SK-N-SH treated with all-trans-retinoic acid at 6 μM for 48 hours (cell line): ENCODE results near the gene FOXK1.

Experiments used
- ATAC-seq: fragments of 200-7000 bp; cut with Tn5 transposase; 3 replicates; pipeline ENCODE4 v1.9.1; 2020; ENCODE audit warnings: mild to moderate bottlenecking, moderate library complexity
- ARNTL ChIP-seq: fragments of 450-650 bp; formaldehyde crosslinking; IDR thresholded peaks from 2 replicates; pipeline ENCODE4 v1.5.0; 2020; ENCODE audit warnings: low read depth, mild to moderate bottlenecking, moderate library complexity, borderline replicate concordance
- BACH2 ChIP-seq: fragments of 250-450 bp; sonication (Bioruptor Pico); IDR thresholded peaks from 2 replicates; pipeline ENCODE4 v1.9.0; 2021; ENCODE audit warnings: mild to moderate bottlenecking, borderline replicate concordance
- CSDC2 ChIP-seq: fragments of 250-450 bp; sonication (Bioruptor Pico); IDR thresholded peaks from 2 replicates; pipeline ENCODE4 v1.5.0; 2020; ENCODE audit warnings: mild to moderate bottlenecking, moderate library complexity
- CSRNP3 ChIP-seq: fragments of 250-450 bp; sonication (Bioruptor Pico); IDR thresholded peaks from 2 replicates; pipeline ENCODE4 v1.5.1; 2021; ENCODE audit warnings: mild to moderate bottlenecking, moderate library complexity
- ESRRG ChIP-seq: fragments of 250-450 bp; sonication (Bioruptor Pico); IDR thresholded peaks from 2 replicates; pipeline ENCODE4 v1.6.1; 2021; ENCODE audit warnings: mild to moderate bottlenecking
- GLIS3 ChIP-seq: fragments of 250-450 bp; sonication (Bioruptor Pico); IDR thresholded peaks from 2 replicates; pipeline ENCODE4 v1.5.0; 2020; ENCODE audit warnings: mild to moderate bottlenecking, moderate library complexity
- ISL1 ChIP-seq: fragments of 250-450 bp; sonication (Bioruptor Pico); IDR thresholded peaks from 2 replicates; pipeline ENCODE4 v2.1.2; 2022; ENCODE audit warnings: mild to moderate bottlenecking, moderate library complexity
- OSR1 ChIP-seq: fragments of 250-450 bp; sonication (Bioruptor Pico); IDR thresholded peaks from 2 replicates; pipeline ENCODE4 v1.8.0; 2022; ENCODE audit warnings: moderate library complexity, mild to moderate bottlenecking, inconsistent platforms
- PATZ1 ChIP-seq: fragments of 250-450 bp; sonication (Bioruptor Pico); IDR thresholded peaks from 2 replicates; pipeline ENCODE4 v1.8.0; 2020; ENCODE audit warnings: mild to moderate bottlenecking, moderate library complexity, borderline replicate concordance
- PPARA ChIP-seq: fragments of 250-450 bp; sonication (Bioruptor Pico); IDR thresholded peaks from 2 replicates; pipeline ENCODE4 v1.5.0; 2020; ENCODE audit warnings: mild to moderate bottlenecking, borderline replicate concordance
- SNAI2 ChIP-seq: fragments of 250-450 bp; sonication (Bioruptor Pico); IDR thresholded peaks from 2 replicates; pipeline ENCODE4 v1.5.0; 2020; ENCODE audit warnings: mild to moderate bottlenecking, moderate library complexity
- TCF4 ChIP-seq: fragments of 250-450 bp; sonication (Bioruptor Pico); IDR thresholded peaks from 2 replicates; pipeline ENCODE4 v1.8.0; 2021; ENCODE audit warnings: mild to moderate bottlenecking, moderate library complexity, borderline replicate concordance
- TOX ChIP-seq: fragments of 250-450 bp; sonication (Bioruptor Pico); IDR thresholded peaks from 2 replicates; pipeline ENCODE4 v1.8.0; 2021; ENCODE audit warnings: mild to moderate bottlenecking, moderate library complexity, borderline replicate concordance
- ZC3H10 ChIP-seq: fragments of 250-450 bp; sonication (Bioruptor Pico); IDR thresholded peaks from 2 replicates; pipeline ENCODE4 v1.5.1; 2021; ENCODE audit warnings: mild to moderate bottlenecking, moderate library complexity
- ZFP3 ChIP-seq: fragments of 250-450 bp; sonication (Bioruptor Pico); IDR thresholded peaks from 2 replicates; pipeline ENCODE4 v1.5.0; 2020; ENCODE audit warnings: mild to moderate bottlenecking, moderate library complexity
- ZFP30 ChIP-seq: fragments of 450-650 bp; formaldehyde crosslinking; IDR thresholded peaks from 2 replicates; pipeline ENCODE4 v1.5.0; 2022; ENCODE audit warnings: mild to moderate bottlenecking, moderate library complexity
- ZNF565 ChIP-seq: fragments of 450-650 bp; formaldehyde crosslinking; conservative IDR thresholded peaks from 2 replicates; pipeline ENCODE4 v1.5.0; 2020; ENCODE audit warnings: low read depth, mild to moderate bottlenecking, moderate library complexity
- ZNF70 ChIP-seq: fragments of 450-650 bp; formaldehyde crosslinking; IDR thresholded peaks from 2 replicates; pipeline ENCODE4 v1.5.0; 2020; ENCODE audit warnings: mild to moderate bottlenecking, moderate library complexity
- ZNF8 ChIP-seq: fragments of 450-650 bp; formaldehyde crosslinking; IDR thresholded peaks from 2 replicates; pipeline ENCODE4 v1.5.0; 2020; ENCODE audit warnings: mild to moderate bottlenecking, moderate library complexity
- TF ChIP-seq, protein P1 (sequence below): fragments of 250-450 bp; sonication (Bioruptor Pico); IDR thresholded peaks from 2 replicates; pipeline ENCODE4 v1.8.0; 2021; ENCODE audit warnings: low read depth, mild to moderate bottlenecking, moderate library complexity, borderline replicate concordance
- TF ChIP-seq, protein P2 (sequence below): fragments of 250-450 bp; sonication (Bioruptor Pico); IDR thresholded peaks from 2 replicates; pipeline ENCODE4 v1.5.0; 2020; ENCODE audit warnings: mild to moderate bottlenecking, moderate library complexity
- TF ChIP-seq, protein P3 (sequence below): fragments of 250-450 bp; sonication (Bioruptor Pico); IDR thresholded peaks from 2 replicates; pipeline ENCODE4 v1.5.1; 2020; ENCODE audit warnings: low read depth, mild to moderate bottlenecking, moderate library complexity

The FOXK1 gene

DNA sequence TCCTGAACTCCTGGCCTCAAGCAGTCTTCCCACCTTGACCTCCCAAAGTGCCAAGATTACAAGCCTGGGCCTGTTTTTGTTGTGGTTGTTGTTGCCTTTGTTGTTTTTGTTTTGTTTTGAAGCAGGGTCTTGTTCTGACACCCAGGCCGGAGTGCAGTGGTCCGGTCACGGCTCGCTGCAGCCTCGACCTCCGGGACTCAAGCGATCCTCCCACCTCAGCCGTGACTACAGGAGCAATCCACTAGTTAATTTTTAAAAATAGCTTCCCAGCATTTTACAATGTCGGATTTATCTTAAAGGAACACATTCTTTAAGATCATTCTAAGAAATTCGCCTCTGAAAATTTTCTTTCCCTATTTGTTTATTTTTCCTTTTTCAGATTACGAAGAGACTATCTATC lies 65.7 kb downstream of the FOXK1 start:
- TF ChIP-seq BACH2 (CRISPR knock-in tag) (no peak), TCF4 (no peak), ESRRG (CRISPR knock-in tag) (no peak), PATZ1 (CRISPR knock-in tag) (no peak), CSDC2 (no peak), ZNF8 (CRISPR knock-in tag) (no peak), GLIS3 (CRISPR knock-in tag) (no peak), SNAI2 (CRISPR knock-in tag) (no peak), ZFP30 (CRISPR knock-in tag) (no peak), ZNF70 (no peak), ARNTL (CRISPR knock-in tag) (no peak), ZNF565 (CRISPR knock-in tag) (no peak), OSR1 (CRISPR knock-in tag) (no peak), CSRNP3 (CRISPR knock-in tag) (no peak), ISL1 (CRISPR knock-in tag) (no peak), ZFP3 (no peak), ZC3H10 (CRISPR knock-in tag) (no peak)
- TF ChIP-seq, protein P1, sequence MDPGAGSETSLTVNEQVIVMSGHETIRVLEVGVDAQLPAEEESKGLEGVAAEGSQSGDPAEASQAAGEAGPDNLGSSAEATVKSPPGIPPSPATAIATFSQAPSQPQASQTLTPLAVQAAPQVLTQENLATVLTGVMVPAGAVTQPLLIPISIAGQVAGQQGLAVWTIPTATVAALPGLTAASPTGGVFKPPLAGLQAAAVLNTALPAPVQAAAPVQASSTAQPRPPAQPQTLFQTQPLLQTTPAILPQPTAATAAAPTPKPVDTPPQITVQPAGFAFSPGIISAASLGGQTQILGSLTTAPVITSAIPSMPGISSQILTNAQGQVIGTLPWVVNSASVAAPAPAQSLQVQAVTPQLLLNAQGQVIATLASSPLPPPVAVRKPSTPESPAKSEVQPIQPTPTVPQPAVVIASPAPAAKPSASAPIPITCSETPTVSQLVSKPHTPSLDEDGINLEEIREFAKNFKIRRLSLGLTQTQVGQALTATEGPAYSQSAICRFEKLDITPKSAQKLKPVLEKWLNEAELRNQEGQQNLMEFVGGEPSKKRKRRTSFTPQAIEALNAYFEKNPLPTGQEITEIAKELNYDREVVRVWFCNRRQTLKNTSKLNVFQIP (CRISPR knock-in tag): no peak
- TF ChIP-seq, protein P2, sequence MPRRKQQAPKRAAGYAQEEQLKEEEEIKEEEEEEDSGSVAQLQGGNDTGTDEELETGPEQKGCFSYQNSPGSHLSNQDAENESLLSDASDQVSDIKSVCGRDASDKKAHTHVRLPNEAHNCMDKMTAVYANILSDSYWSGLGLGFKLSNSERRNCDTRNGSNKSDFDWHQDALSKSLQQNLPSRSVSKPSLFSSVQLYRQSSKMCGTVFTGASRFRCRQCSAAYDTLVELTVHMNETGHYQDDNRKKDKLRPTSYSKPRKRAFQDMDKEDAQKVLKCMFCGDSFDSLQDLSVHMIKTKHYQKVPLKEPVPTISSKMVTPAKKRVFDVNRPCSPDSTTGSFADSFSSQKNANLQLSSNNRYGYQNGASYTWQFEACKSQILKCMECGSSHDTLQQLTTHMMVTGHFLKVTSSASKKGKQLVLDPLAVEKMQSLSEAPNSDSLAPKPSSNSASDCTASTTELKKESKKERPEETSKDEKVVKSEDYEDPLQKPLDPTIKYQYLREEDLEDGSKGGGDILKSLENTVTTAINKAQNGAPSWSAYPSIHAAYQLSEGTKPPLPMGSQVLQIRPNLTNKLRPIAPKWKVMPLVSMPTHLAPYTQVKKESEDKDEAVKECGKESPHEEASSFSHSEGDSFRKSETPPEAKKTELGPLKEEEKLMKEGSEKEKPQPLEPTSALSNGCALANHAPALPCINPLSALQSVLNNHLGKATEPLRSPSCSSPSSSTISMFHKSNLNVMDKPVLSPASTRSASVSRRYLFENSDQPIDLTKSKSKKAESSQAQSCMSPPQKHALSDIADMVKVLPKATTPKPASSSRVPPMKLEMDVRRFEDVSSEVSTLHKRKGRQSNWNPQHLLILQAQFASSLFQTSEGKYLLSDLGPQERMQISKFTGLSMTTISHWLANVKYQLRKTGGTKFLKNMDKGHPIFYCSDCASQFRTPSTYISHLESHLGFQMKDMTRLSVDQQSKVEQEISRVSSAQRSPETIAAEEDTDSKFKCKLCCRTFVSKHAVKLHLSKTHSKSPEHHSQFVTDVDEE: no peak
- TF ChIP-seq, protein P3, sequence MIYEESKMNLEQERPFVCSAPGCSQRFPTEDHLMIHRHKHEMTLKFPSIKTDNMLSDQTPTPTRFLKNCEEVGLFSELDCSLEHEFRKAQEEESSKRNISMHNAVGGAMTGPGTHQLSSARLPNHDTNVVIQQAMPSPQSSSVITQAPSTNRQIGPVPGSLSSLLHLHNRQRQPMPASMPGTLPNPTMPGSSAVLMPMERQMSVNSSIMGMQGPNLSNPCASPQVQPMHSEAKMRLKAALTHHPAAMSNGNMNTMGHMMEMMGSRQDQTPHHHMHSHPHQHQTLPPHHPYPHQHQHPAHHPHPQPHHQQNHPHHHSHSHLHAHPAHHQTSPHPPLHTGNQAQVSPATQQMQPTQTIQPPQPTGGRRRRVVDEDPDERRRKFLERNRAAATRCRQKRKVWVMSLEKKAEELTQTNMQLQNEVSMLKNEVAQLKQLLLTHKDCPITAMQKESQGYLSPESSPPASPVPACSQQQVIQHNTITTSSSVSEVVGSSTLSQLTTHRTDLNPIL: no peak
- ATAC-seq: no peak

- ATAC-seq: no peak
- no peak for TF ChIP-seq TCF4
- TF ChIP-seq, all 23 proteins: peak for 0
Measured at GRCh38 chr7:4748231-4748681, 66.2 kb downstream of the FOXK1 start.

- TF ChIP-seq TOX (CRISPR knock-in tag) (no peak), OSR1 (CRISPR knock-in tag) (no peak), TCF4 (no peak), CSDC2 (no peak), ZC3H10 (CRISPR knock-in tag) (no peak), ZNF70 (no peak), SNAI2 (CRISPR knock-in tag) (no peak), ZNF8 (CRISPR knock-in tag) (no peak)
- ATAC-seq: no peak
Measured at GRCh38 chr7:4749363-4749762, 67.3 kb downstream of the FOXK1 start.

- ATAC-seq: no peak
- TF ChIP-seq SNAI2 (CRISPR knock-in tag) (no peak), ZC3H10 (CRISPR knock-in tag) (no peak), PPARA (no peak), ZNF70 (no peak), PATZ1 (CRISPR knock-in tag) (no peak), ZFP3 (no peak), TOX (CRISPR knock-in tag) (no peak), TCF4 (no peak), ZNF565 (CRISPR knock-in tag) (no peak)
Measured at GRCh38 chr7:4749798-4750197, 67.7 kb downstream of the FOXK1 start.
